ENCODE results near the gene STYXL2.
A peak's percentile ranks its signal among the peaks of the same experiment; 100 is the strongest.

The STYXL2 gene

GRCh38 chr1:167110586-167110985 lies 16.7 kb downstream of the STYXL2 start:
- no peak for DNase-seq

- no peak for DNase-seq
Observed at GRCh38 chr1:167111868-167112709, 18.2 kb downstream of the STYXL2 start.

- no peak for DNase-seq
Observed at GRCh38 chr1:167114725-167115124, 20.9 kb downstream of the STYXL2 start.

- no peak for DNase-seq
Observed at GRCh38 chr1:167115655-167116054, 21.8 kb downstream of the STYXL2 start.

- DNase-seq, result no peak
Observed at GRCh38 chr1:167116174-167116573, 22.3 kb downstream of the STYXL2 start.

- DNase-seq, result no peak
Observed at GRCh38 chr1:167117225-167117624, 23.4 kb downstream of the STYXL2 start.

GRCh38 chr1:167118188-167118587 lies 24.3 kb downstream of the STYXL2 start:
- DNase-seq, result no peak

GRCh38 chr1:167119696-167120095 lies 25.8 kb downstream of the STYXL2 start:
- no peak for DNase-seq

GRCh38 chr1:167120899-167121298 lies 27.0 kb downstream of the STYXL2 start:
- no peak for DNase-seq

- DNase-seq, result peak; percentile 7
Observed at GRCh38 chr1:167121375-167122120, 27.7 kb downstream of the STYXL2 start.

- DNase-seq, result no peak
Observed at GRCh38 chr1:167122121-167122480, 28.2 kb downstream of the STYXL2 start.

- DNase-seq, result no peak
Observed at GRCh38 chr1:167122568-167122967, 28.7 kb downstream of the STYXL2 start.

GRCh38 chr1:167126317-167126716 lies 32.4 kb downstream of the STYXL2 start:
- no peak for DNase-seq

GRCh38 chr1:167126811-167127210 lies 32.9 kb downstream of the STYXL2 start:
- DNase-seq, result no peak

GRCh38 chr1:167127236-167127635 lies 33.4 kb downstream of the STYXL2 start:
- DNase-seq, result no peak

GRCh38 chr1:167127661-167128060 lies 33.8 kb downstream of the STYXL2 start:
- DNase-seq, result no peak

- no peak for DNase-seq
Observed at GRCh38 chr1:167128261-167129227, 34.7 kb downstream of the STYXL2 start.

GRCh38 chr1:167130829-167131510 lies 37.1 kb downstream of the STYXL2 start:
- no peak for DNase-seq

GRCh38 chr1:167132301-167133010 lies 38.6 kb downstream of the STYXL2 start:
- no peak for DNase-seq

- no peak for DNase-seq
Observed at GRCh38 chr1:167135281-167135840, 41.5 kb downstream of the STYXL2 start.

GRCh38 chr1:167136191-167136614 lies 42.3 kb downstream of the STYXL2 start:
- no peak for DNase-seq
